Left cardiac atrium (tissue), 4 donors: ENCODE results near the gene BEX5. TPM values are rescaled to one million over a fixed set of nuclear protein-coding genes. Genes with fewer than 3 reads are reported as not detected.
"Not testable (repeated sequence)": the region's sequence is repeated elsewhere in the genome, so short reads cannot be mapped to it uniquely, and the experiment has no call there.

Experiments used
- ATAC-seq, 2 donors: fragments of 200-7000 bp; cut with Tn5 transposase; one replicate each; pipeline ENCODE4 v1.9.1; 2020; ENCODE audit warnings: mild to moderate bottlenecking in 2 of 2, moderate library complexity in 2 of 2
- DNase-seq: peaks from one replicate; pipeline ENCODE4 v3.0.0-alpha.2; 2020
- intact Hi-C, 2 donors: fragments of 100-400 bp; cut with DNase I; formaldehyde crosslinking; loops; one replicate each; pipeline versions ENCODE4 v1.14.1 to v1.15.1; 2022 to 2023
- long read RNA-seq: library from polyadenylated mRNA; unstranded; transcript quantifications from one replicate; pipeline ENCODE4 v2.0.0, GENCODE V29; 2021
- total RNA-seq, 2 donors: library from RNA; stranded (reverse); fragmentation: NEBNext Ultra II Directional; extraction: Animal tissue kit (Norgen Biotek cat#: 25700); gene quantifications; one replicate each; pipeline ENCODE4 v1.2.1, GENCODE V29; 2021
- donor health status: DM: no; HTN: yes; CAD: no.
- donor health status: DM: no; HTN: yes; CAD: no; lungs with severe emphysema.
- donor health status: DM: yes; HTN: yes; CAD: no.
- donor health status: Dilated cardiomyopathy.

The BEX5 gene
- 1 to 10 TPM; 1.4 to 4.3 TPM for total RNA-seq
- long read RNA-seq, result 0 reads

DNA sequence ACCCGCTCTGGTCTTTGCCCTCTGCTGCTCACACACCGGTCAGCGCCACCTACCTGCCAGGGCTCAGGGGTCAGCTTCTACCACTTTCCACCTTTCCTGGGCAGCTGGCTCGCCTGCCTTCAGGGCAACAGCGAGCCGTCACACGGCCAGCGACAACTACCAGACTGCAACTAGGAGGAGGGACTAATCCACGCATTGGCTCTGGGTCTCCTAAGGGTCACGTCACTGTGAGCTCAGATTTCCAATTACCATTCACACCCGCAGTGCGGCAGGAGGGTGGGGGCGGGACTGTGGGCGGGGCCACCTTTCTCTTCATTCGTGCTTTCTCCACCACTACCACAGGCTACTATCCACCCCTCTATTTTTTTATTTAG, at the start of gene BEX5:
Gene BEX5 (minus strand): TSS at position 172 of the 374 bp plus-strand sequence. CDS start 1,712 bp downstream, outside the sequence.
- ATAC-seq (peak; percentile 98 to 100), DNase-seq (peak; percentile 69)
- intact Hi-C loops, result no loop called here

DNA sequence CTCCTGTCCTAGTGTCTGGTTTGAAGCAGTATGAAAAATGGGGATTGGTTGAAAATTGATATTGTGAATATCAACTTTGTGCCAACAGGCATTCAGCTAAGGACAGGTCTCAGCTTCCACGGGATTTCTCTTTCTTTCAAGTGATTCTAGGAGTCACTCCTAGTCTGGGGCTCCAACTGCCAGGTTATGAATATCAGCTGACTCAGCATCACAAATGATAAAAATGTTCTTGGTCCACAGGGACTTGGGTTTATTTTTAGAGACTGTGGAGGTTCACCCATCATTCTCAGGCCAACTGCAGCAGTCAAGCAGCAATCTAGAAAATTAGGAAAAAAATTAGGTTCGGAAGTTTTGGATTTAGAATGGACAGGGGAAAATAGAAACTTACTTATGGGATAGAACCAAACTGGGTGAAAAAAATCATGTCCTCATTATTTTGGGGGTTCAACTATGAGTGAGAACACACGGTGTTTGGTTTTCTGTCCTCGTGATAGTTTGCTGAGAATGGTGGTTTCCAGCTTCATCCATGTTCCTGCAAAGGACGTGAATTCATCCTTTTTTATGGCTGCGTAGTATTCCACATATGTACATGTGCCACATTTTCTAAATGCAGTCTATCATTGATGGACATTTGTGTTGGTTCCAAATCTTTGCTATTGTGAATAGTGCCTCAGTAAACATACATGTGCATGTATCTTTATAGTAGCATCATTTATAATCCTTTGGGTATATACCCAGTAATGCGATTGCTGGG, 30.4 kb upstream of the BEX5 start:
- ATAC-seq, result no peak
- intact Hi-C loops, result no loop called here

GRCh38 chrX:102154900-102155805, 624 bp downstream of the BEX5 start:
- intact Hi-C loops, result no loop called here
- ATAC-seq, result peak; percentile 51 to 70
- DNase-seq, result peak; percentile 23

More for the DNA sequence above, 30.4 kb upstream of the BEX5 start:
- DNase-seq, result no peak

DNA sequence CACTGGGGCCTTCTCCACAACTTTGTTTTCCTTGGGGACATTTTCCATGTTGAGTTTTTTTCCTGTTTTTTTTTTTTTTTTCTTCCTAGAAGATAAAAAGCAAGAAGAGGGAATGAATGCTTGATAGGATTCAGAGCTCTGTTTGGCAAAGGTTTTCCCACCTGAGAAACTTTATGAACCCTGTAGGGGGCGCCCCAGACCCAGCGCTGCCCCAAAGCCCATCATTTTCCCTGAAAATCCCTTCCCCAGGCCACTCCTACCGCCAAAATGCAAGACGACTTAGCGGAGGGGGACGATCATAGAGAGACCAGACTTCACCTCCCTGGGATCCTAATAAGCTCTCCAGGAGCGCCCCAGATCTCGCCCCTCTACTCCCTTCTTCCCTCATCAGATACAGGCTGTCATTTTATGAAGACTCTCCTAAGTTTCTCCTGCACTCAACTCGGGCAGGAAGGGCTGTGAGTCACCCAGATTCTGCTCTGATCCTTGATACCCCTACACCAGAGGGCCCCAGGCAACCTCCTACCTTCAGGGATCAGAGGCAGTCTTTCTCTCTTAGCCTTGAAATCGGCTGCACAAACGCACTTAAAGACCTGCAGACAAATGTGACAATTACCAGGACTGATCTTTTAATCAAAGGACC, 1.4 kb downstream of the BEX5 start:
- peak in 1 of 2 donors; percentile 16 for ATAC-seq
- intact Hi-C loops, result no loop called here
- no peak for DNase-seq

- intact Hi-C loops, DNase-seq: not testable (repeated sequence)
- ATAC-seq, result peak in 1 of 2 donors; percentile 40
These were observed 13.5 kb downstream of the BEX5 start, which contains the start of gene TCEAL6 for GRCh38 chrX:102142274-102142673. Gene TCEAL6, minus strand, starts transcription at chrX:102142481.

DNA sequence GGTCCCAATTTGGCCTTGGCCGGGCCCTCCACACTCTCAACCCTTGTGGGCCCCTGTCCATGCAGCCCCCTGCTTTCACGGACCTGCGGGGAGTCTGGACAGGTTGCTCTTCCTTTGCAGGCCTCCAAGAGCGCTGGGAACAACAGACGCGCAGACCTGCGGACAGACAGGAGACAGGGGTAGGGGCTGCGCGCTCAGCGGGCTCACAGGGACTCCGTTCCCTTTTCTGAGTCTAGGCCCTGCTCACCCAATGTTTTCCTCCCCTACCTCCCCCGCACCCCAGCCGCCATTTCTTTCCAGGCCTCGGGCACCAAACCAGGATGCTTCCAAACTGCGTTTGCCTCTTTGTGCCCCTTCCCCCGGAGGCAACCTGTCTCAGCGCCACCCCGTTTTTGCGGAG, 14.1 kb downstream of the BEX5 start:
- DNase-seq, intact Hi-C loops: not testable (repeated sequence)
- peak in 1 of 2 donors; percentile 12 for ATAC-seq

- DNase-seq, ATAC-seq, intact Hi-C loops: not testable (repeated sequence)
These were observed 14.9 kb downstream of the BEX5 start for GRCh38 chrX:102140876-102141275.

DNA sequence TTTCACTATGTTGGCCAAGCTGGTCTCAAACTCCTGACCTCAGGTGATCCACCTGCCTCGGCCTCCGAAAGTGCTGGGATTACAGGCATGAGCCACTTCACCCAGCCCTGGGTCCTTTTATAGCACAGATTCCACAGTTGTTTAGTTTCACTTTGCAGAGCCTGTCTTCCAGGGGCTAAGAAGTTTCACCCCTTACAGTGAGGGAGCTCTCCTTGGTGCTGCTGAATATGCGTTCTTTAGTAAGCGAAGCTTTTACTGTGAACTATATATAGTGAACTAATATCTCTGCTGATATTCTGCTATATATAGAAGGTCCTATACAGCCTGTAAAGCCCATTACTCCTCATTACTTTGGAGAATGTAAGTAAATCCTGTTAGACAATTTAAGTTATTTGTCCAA, 17.7 kb downstream of the BEX5 start:
- intact Hi-C loops, result no loop called here
- DNase-seq, result no peak
- ATAC-seq, result no peak

DNA sequence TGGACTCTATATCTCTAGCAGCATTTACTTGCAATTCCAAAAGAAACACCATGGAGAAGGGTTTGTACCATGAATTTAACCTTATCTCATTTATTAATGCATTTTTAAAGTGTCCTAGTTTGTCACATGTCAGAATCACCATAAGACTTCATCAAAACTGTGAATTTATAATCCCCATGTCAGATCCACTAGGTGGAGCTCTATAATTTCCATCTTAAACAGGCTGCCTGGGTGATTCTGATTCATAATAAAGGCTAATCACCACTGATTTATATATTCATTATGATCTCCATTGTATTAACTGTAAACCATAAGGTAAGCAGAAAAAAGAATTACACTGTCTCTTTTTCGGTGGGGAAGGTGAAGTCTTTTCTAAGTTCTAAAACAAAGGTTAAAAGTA, 26.3 kb downstream of the BEX5 start:
- ATAC-seq, result no peak
- DNase-seq, result no peak
- intact Hi-C loops, result no loop called here

DNA sequence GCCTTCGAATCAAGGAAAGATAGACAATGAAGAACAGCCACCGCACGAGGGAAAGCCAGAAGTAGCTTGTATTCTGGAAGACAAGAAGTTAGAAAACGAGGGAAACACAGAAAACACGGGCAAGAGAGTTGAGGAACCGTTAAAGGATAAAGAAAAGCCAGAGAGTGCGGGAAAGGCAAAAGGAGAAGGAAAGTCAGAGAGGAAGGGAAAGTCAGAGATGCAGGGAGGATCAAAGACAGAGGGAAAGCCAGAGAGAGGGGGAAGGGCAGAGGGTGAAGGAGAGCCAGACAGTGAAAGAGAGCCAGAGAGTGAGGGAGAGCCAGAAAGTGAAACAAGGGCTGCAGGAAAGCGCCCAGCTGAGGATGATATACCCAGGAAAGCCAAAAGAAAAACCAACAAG, 28.9 kb downstream of the BEX5 start:
- intact Hi-C loops, result no loop called here
- DNase-seq (no peak), ATAC-seq (no peak)

- DNase-seq, intact Hi-C loops: not testable (repeated sequence)
- ATAC-seq, result peak in 1 of 2 donors; percentile 34
These were observed 29.5 kb downstream of the BEX5 start for GRCh38 chrX:102126080-102126818.

DNA sequence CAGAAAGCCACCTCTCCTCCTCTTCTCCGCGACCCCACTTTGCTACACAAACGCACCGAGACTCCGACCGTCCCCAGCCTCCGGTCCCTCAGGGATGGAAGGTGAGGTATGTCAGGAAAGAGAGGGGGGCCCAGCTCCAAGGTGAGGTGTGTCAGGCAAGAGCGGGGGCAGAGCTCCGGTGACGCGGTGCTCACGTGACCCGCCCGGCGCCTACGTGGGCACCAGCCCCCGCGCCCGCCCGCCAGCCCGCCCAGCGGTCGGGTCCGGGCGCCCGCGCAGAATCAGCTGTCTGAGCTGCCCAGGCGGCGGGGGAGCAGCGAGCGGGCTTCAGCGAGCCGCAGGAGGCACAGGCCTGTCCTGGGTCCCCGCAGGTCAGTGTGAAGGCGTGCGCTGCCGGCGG, 30.3 kb downstream of the BEX5 start, which contains the start of gene TCEAL2:
Gene TCEAL2 (plus strand): TSS at position 244 of the 400 bp plus-strand sequence. CDS start 1,152 bp downstream, outside the sequence.
- DNase-seq (peak; percentile 27), ATAC-seq (peak; percentile 73 to 84)
- intact Hi-C loops, result not testable (repeated sequence)

- DNase-seq, intact Hi-C loops: not testable (repeated sequence)
- peak in 1 of 2 donors; percentile 12 for ATAC-seq
These were observed 30.8 kb downstream of the BEX5 start for GRCh38 chrX:102125014-102125413.

- intact Hi-C loops, result no loop called here
- DNase-seq (no peak), ATAC-seq (no peak)
These were observed 40.0 kb downstream of the BEX5 start for GRCh38 chrX:102115748-102116147.

- intact Hi-C loops, result no loop called here
- no peak for ATAC-seq
- no peak for DNase-seq
These were observed 42.4 kb downstream of the BEX5 start for GRCh38 chrX:102113367-102113766.
